Mesendoderm (in vitro differentiated cells): ENCODE measurements around the gene UQCR11.

Experiments
- DNase-seq: peaks from one replicate; pipeline ENCODE4 v3.0.0; 2013
- H2AK5ac ChIP-seq: 2 replicates; pipeline ENCODE4 v1.6.1; 2013; ENCODE audit warnings: low read length, inconsistent platforms
- H2BK120ac ChIP-seq: 2 replicates; pipeline ENCODE4 v1.6.1; 2013; ENCODE audit warnings: low read depth, mild to moderate bottlenecking, low read length, moderate library complexity, mixed read lengths
- H2BK15ac ChIP-seq: replicated peaks from 2 replicates; pipeline ENCODE4 v1.6.1; 2013; ENCODE audit warnings: low read depth, mild to moderate bottlenecking, moderate library complexity
- H2BK5ac ChIP-seq: 2 replicates; pipeline ENCODE4 v1.6.1; 2013; ENCODE audit warnings: low read length, inconsistent platforms
- H3K18ac ChIP-seq: 2 replicates; pipeline ENCODE4 v1.6.1; 2013; ENCODE audit warnings: mild to moderate bottlenecking, low read length, mixed read lengths
- H3K23ac ChIP-seq: one replicate; pipeline ENCODE4 v1.6.1; 2013; ENCODE audit warnings: low read length
- H3K27ac ChIP-seq: 2 replicates; pipeline ENCODE4 v1.5.1; 2013; ENCODE audit warnings: low read depth, mild to moderate bottlenecking, inconsistent platforms, low read length, moderate library complexity
- H3K27me3 ChIP-seq: 2 replicates; pipeline ENCODE4 v1.6.1; 2013; ENCODE audit warnings: low read length, control low read depth, mild to moderate bottlenecking, inconsistent platforms; ENCODE audit not compliant: insufficient read depth, poor library complexity
- H3K36me3 ChIP-seq: 2 replicates; pipeline ENCODE4 v1.6.1; 2013; ENCODE audit warnings: low read length, inconsistent platforms; ENCODE audit not compliant: control insufficient read depth, insufficient read depth
- H3K4ac ChIP-seq: one replicate; pipeline ENCODE4 v1.6.1; 2013; ENCODE audit warnings: low read depth, mild to moderate bottlenecking, low read length, moderate library complexity
- H3K4me1 ChIP-seq: 2 replicates; pipeline ENCODE4 v1.6.1; 2013; ENCODE audit warnings: low read depth, low read length, inconsistent platforms; ENCODE audit not compliant: control insufficient read depth
- H3K4me2 ChIP-seq: 2 replicates; pipeline ENCODE4 v1.6.1; 2013; ENCODE audit warnings: low read length
- H3K4me3 ChIP-seq: 2 replicates; pipeline ENCODE4 v1.5.1; 2013; ENCODE audit warnings: mild to moderate bottlenecking, low read length
- H3K56ac ChIP-seq: one replicate; pipeline ENCODE4 v1.6.1; 2013; ENCODE audit warnings: low read length
- H3K79me1 ChIP-seq: 2 replicates; pipeline ENCODE4 v1.6.1; 2013; ENCODE audit warnings: low read length, inconsistent platforms
- H3K79me2 ChIP-seq: 2 replicates; pipeline ENCODE4 v1.6.1; 2013; ENCODE audit warnings: mild to moderate bottlenecking, low read length; ENCODE audit not compliant: control insufficient read depth, insufficient read depth
- H3K9ac ChIP-seq: 2 replicates; pipeline ENCODE4 v1.6.1; 2013; ENCODE audit warnings: low read length, inconsistent platforms
- H4K5ac ChIP-seq: one replicate; pipeline ENCODE4 v1.6.1; 2013; ENCODE audit warnings: low read length
- H4K8ac ChIP-seq: one replicate; pipeline ENCODE4 v1.6.1; 2013; ENCODE audit warnings: low read depth, mild to moderate bottlenecking, control low read depth, low read length, moderate library complexity
- WGBS: extraction: QIAGEN DNeasy Blood & Tissue Kit; methylation state at CpG from one replicate; pipeline ENCODE4 v1.1.7; 2013; ENCODE audit warnings: low lambda C conversion rate, missing lambda C conversion rate; ENCODE audit not compliant: insufficient coverage; ENCODE audit errors: extremely low coverage; 5-methylcytosine and 5-hydroxymethylcytosine counted together

Gene UQCR11

GRCh38 chr19:1619703-1620102, 14.4 kb upstream of the UQCR11 start:
- Histone ChIP-seq H2BK15ac (no peak overlapping the region), H4K5ac (no peak overlapping the region), H3K27me3 (no peaks in the 10 kb centered on the region), H3K79me2 (no peaks in the 10 kb centered on the region), H3K9ac (no peak overlapping the region), H3K4ac (no peak overlapping the region), H3K23ac (no peak overlapping the region), H4K8ac (no peak overlapping the region), H2BK120ac (no peak overlapping the region), H3K4me3 (no peak overlapping the region), H3K36me3 (peaks cover 32% of the 10 kb centered on the region), H2AK5ac (no peak overlapping the region), H3K27ac (no peak overlapping the region), H2BK5ac (no peak overlapping the region), H3K4me2 (no peak overlapping the region), H3K4me1 (no peaks in the 10 kb centered on the region), H3K56ac (no peak overlapping the region), H3K18ac (no peak overlapping the region), H3K79me1 (peaks cover 7% of the 10 kb centered on the region)
- no peak for DNase-seq
- no CpG with 5 or more reads among the region's 18 CpGs for WGBS

GRCh38 chr19:1619094-1619439, 13.8 kb upstream of the UQCR11 start:
- Histone ChIP-seq H3K56ac (no peak overlapping the region), H3K18ac (no peak overlapping the region), H2BK15ac (no peak overlapping the region), H3K23ac (no peak overlapping the region), H3K79me2 (no peaks in the 10 kb centered on the region), H4K5ac (no peak overlapping the region), H4K8ac (no peak overlapping the region), H3K4me3 (no peak overlapping the region), H2BK5ac (no peak overlapping the region), H3K79me1 (peaks cover 7% of the 10 kb centered on the region), H3K4me2 (no peak overlapping the region), H3K4me1 (no peaks in the 10 kb centered on the region), H2AK5ac (no peak overlapping the region), H3K9ac (no peak overlapping the region), H3K27me3 (no peaks in the 10 kb centered on the region), H3K27ac (no peak overlapping the region), H3K4ac (no peak overlapping the region), H2BK120ac (no peak overlapping the region), H3K36me3 (peaks cover 35% of the 10 kb centered on the region)
- no CpG with 5 or more reads among the region's 26 CpGs for WGBS
- DNase-seq, result no peak

- H4K8ac ChIP-seq, result no peak overlapping the region
- no peak overlapping the region for H3K9ac ChIP-seq
- DNase-seq, result peak; percentile 83
- no peak overlapping the region for H3K23ac ChIP-seq
- H3K36me3 ChIP-seq, result peaks cover 35% of the 10 kb centered on the region
- H3K79me1 ChIP-seq, result peaks cover 7% of the 10 kb centered on the region
- no peaks in the 10 kb centered on the region for H3K79me2 ChIP-seq
- H4K5ac ChIP-seq, result no peak overlapping the region
- H3K4me1 ChIP-seq, result no peaks in the 10 kb centered on the region
- no peak overlapping the region for H3K4me3 ChIP-seq
- WGBS, result no CpG with 5 or more reads among the region's 24 CpGs
- no peak overlapping the region for H3K27ac ChIP-seq
- H3K56ac ChIP-seq, result no peak overlapping the region
- H2BK120ac ChIP-seq, result no peak overlapping the region
- no peak overlapping the region for H3K4ac ChIP-seq
- H2BK5ac ChIP-seq, result no peak overlapping the region
- H3K27me3 ChIP-seq, result no peaks in the 10 kb centered on the region
- no peak overlapping the region for H3K4me2 ChIP-seq
- no peak overlapping the region for H3K18ac ChIP-seq
- no peak overlapping the region for H2BK15ac ChIP-seq
- H2AK5ac ChIP-seq, result no peak overlapping the region
These were observed 13.2 kb upstream of the UQCR11 start for GRCh38 chr19:1618157-1619093.

- no peak overlapping the region for H3K18ac ChIP-seq
These were observed 11.6 kb upstream of the UQCR11 start for GRCh38 chr19:1616875-1617274.

GRCh38 chr19:1616396-1616795, 11.1 kb upstream of the UQCR11 start:
- no CpG with 5 or more reads among the region's 8 CpGs for WGBS
- H3K23ac ChIP-seq, result no peak overlapping the region

More at GRCh38 chr19:1616875-1617274, 11.6 kb upstream of the UQCR11 start:
- no peak overlapping the region for H2BK120ac ChIP-seq
- H3K4me1 ChIP-seq, result no peaks in the 10 kb centered on the region
- no peak overlapping the region for H3K9ac ChIP-seq
- H3K36me3 ChIP-seq, result peaks cover 35% of the 10 kb centered on the region
- no peak overlapping the region for H2BK15ac ChIP-seq
- H3K23ac ChIP-seq, result no peak overlapping the region
- no peak overlapping the region for H2BK5ac ChIP-seq
- DNase-seq, result no peak
- H3K4me2 ChIP-seq, result no peak overlapping the region
- H3K56ac ChIP-seq, result no peak overlapping the region
- H3K27ac ChIP-seq, result no peak overlapping the region
- no CpG with 5 or more reads among the region's 4 CpGs for WGBS
- H3K27me3 ChIP-seq, result no peaks in the 10 kb centered on the region
- H4K5ac ChIP-seq, result no peak overlapping the region
- H3K4me3 ChIP-seq, result no peak overlapping the region
- H4K8ac ChIP-seq, result no peak overlapping the region
- no peaks in the 10 kb centered on the region for H3K79me2 ChIP-seq
- no peak overlapping the region for H3K4ac ChIP-seq
- no peak overlapping the region for H2AK5ac ChIP-seq
- H3K79me1 ChIP-seq, result peaks cover 3% of the 10 kb centered on the region

More at GRCh38 chr19:1616396-1616795, 11.1 kb upstream of the UQCR11 start:
- no peak overlapping the region for H3K27ac ChIP-seq
- no peak overlapping the region for H4K8ac ChIP-seq
- H3K4me1 ChIP-seq, result no peaks in the 10 kb centered on the region
- no peak for DNase-seq
- no peak overlapping the region for H2AK5ac ChIP-seq
- peaks cover 34% of the 10 kb centered on the region for H3K36me3 ChIP-seq
- H2BK5ac ChIP-seq, result no peak overlapping the region
- no peaks in the 10 kb centered on the region for H3K79me2 ChIP-seq
- H3K18ac ChIP-seq, result no peak overlapping the region
- no peak overlapping the region for H3K4me3 ChIP-seq
- no peak overlapping the region for H3K56ac ChIP-seq
- no peak overlapping the region for H3K4me2 ChIP-seq
- no peak overlapping the region for H4K5ac ChIP-seq
- H2BK120ac ChIP-seq, result no peak overlapping the region
- H2BK15ac ChIP-seq, result no peak overlapping the region
- H3K79me1 ChIP-seq, result peaks cover 3% of the 10 kb centered on the region
- no peaks in the 10 kb centered on the region for H3K27me3 ChIP-seq
- no peak overlapping the region for H3K9ac ChIP-seq
- H3K4ac ChIP-seq, result no peak overlapping the region
